Spleen (tissue), 11 donors: ENCODE measurements around the gene PTK6. TPM values are rescaled to one million over a fixed set of nuclear protein-coding genes. Genes with fewer than 3 reads are reported as not detected.

ENCODE experiments used
- DNase-seq: peaks from one replicate; pipeline ENCODE4 v3.0.0-alpha.2; 2020
- H3K27ac ChIP-seq, 8 donors: fragments of 200-600 bp; sonication (generic) in 7 of 8; 1 replicate in 4 of 8; 2 replicates in 4 of 8; pipeline versions ENCODE4 v1.5.0 to v1.8.0; 2016 to 2021; ENCODE audit warnings: inconsistent platforms in 4 of 8, mild to moderate bottlenecking in 4 of 8, moderate library complexity in 1 of 8
- H3K27me3 ChIP-seq, 7 donors: fragments of 200-600 bp; sonication (generic) in 6 of 7; replicated peaks in 1 of 7; 1 replicate in 4 of 7; 2 replicates in 3 of 7; pipeline versions ENCODE4 v1.5.0 to v1.8.0; 2016 to 2021; ENCODE audit warnings: inconsistent platforms in 3 of 7, mild to moderate bottlenecking in 1 of 7
- H3K36me3 ChIP-seq, 6 donors: fragments of 200-600 bp; sonication (generic) in 5 of 6; 1 replicate in 4 of 6; 2 replicates in 2 of 6; pipeline versions ENCODE4 v1.5.0 to v1.8.0; 2016 to 2021; ENCODE audit warnings: inconsistent platforms in 2 of 6
- H3K4me1 ChIP-seq, 6 donors: fragments of 200-600 bp; sonication (generic) in 5 of 6; 1 replicate in 3 of 6; 2 replicates in 3 of 6; pipeline versions ENCODE4 v1.5.0 to v1.8.0; 2016 to 2021; ENCODE audit warnings: inconsistent platforms in 3 of 6
- H3K4me3 ChIP-seq, 8 donors: fragments of 200-600 bp; sonication (generic) in 7 of 8; 1 replicate in 4 of 8; 2 replicates in 4 of 8; pipeline versions ENCODE4 v1.5.0 to v1.8.0; 2016 to 2021; ENCODE audit warnings: inconsistent platforms in 4 of 8, mild to moderate bottlenecking in 4 of 8, moderate library complexity in 2 of 8
- H3K9me3 ChIP-seq, 8 donors: fragments of 200-600 bp; sonication (generic) in 7 of 8; 1 replicate in 4 of 8; 2 replicates in 4 of 8; pipeline versions ENCODE4 v1.5.0 to v1.8.0; 2016 to 2021; ENCODE audit warnings: inconsistent platforms in 4 of 8
- CTCF ChIP-seq, 11 experiments: fragments of 200-600 bp in 7 of 11; fragments of 450-650 bp in 4 of 11; sonication (generic) in 4 of 11; IDR thresholded peaks in 8 of 11; conservative IDR thresholded peaks in 3 of 11; 1 replicate in 7 of 11; 2 replicates in 4 of 11; pipeline versions ENCODE4 v1.4.0 to v1.8.0; 2016 to 2021; ENCODE audit warnings: antibody characterized with exemption in 11 of 11, inconsistent platforms in 4 of 11, mild to moderate bottlenecking in 1 of 11
- POLR2A ChIP-seq, 3 donors: fragments of 450-650 bp; IDR thresholded peaks; one replicate each; pipeline ENCODE4 v1.5.1; 2017; ENCODE audit warnings: antibody characterized with exemption in 3 of 3, mild to moderate bottlenecking in 1 of 3
- POLR2AphosphoS5 ChIP-seq, 3 donors: sonication (generic); formaldehyde crosslinking; IDR thresholded peaks; one replicate each; pipeline ENCODE4 v1.5.1; 2017; ENCODE audit warnings: antibody characterized with exemption in 3 of 3
- WGBS, 5 donors: extraction: QIAGEN DNeasy Blood & Tissue Kit in 3 of 5; methylation state at CpG; one replicate each; pipeline versions ENCODE4 v1.1.5 to v1.1.7; 2013 to 2018; 5-methylcytosine and 5-hydroxymethylcytosine counted together
- intact Hi-C: fragments of 100-400 bp; cut with DNase I; formaldehyde crosslinking; loops from one replicate; pipeline ENCODE4 v1.15.0; 2023; ENCODE audit warnings: low total_unique reads
- polyA plus RNA-seq, 3 donors: library from polyadenylated mRNA; stranded (reverse); fragments of 200-250 nt; gene quantifications; one replicate each; pipeline ENCODE4 v1.2.1, GENCODE V29; 2013
- total RNA-seq, 7 donors: library from RNA; depleted of rRNA in 3 of 7; stranded (reverse); fragments of >200 nt in 3 of 7; fragmentation: NEBNext Ultra II Directional in 4 of 7; extraction: Animal tissue kit (Norgen Biotek cat#: 25700) in 4 of 7; gene quantifications; one replicate each; pipeline versions ENCODE4 v1.1.0 to v1.2.1, GENCODE V29; 2016 to 2021
- donor health status: healthy with polysubstance abuse.
- donor health status: DM: no; HTN: no; CAD: no; lungs with moderate emphysema.
- donor health status: DM: no; HTN: no; CAD: no.
- donor health status: Bipolar disorder and iron deficiency.
- donor health status: healthy.
- donor health status: DM: no; HTN: no; CAD: no.
- donor health status: DM: yes; HTN: yes; CAD: no.

The PTK6 gene
- total and polyA plus RNA-seq, 10 donors: 0.20 to 1.0 (median 0.71) TPM

DNA sequence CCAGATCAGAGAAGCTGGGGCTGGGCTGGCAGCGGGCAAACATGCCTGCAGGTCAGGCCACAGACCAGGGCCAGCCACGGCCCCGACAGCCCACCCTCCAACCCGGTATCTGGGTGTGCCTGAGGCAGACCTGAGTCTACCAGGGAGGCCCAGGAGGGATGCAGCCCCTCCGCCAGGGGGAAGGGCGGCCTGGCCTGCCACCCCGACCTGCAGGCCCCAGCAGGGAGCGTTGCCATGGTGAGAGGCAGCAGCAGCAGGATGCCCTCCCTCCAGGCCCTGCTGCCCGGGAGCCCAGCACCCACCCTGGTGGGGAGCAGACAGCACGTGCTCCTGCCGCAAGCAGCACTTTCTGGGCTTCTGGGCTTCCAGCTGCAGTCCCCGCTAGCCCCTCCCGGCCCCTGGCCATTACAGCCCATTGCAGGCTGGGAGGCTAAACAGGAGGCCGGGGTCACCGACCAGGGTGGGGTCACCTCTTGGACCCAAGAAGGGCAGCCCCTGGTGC lies 34.5 kb downstream of the PTK6 start:
- 61 to 78% (median 71%) methylated on average over 4 to 15 of the region's 15 CpGs for WGBS, 5 donors
- Histone ChIP-seq H3K27ac (no peak overlapping the region), H3K36me3 (no peaks in the 10 kb centered on the region), H3K4me3 (no peak overlapping the region), H3K4me1 (peaks cover 0 to 21% (median 19%) of the 10 kb centered on the region in 6 donors), H3K27me3 (peaks cover 0 to 87% (median 31%) of the 10 kb centered on the region in 7 donors), H3K9me3 (peaks cover 0 to 21% (median 17%) of the 10 kb centered on the region in 8 donors)
- intact Hi-C loops: no loop called here
- no peak for TF ChIP-seq POLR2AphosphoS5 (IDR thresholded peaks at IDR 0.05)
- no peak for TF ChIP-seq POLR2A (IDR thresholded peaks at IDR 0.05)
- TF ChIP-seq CTCF (IDR thresholded peaks at IDR 0.05 in 8 of 11, conservative IDR thresholded peaks at IDR 0.05 in 3 of 11): no peak
- DNase-seq: no peak

DNA sequence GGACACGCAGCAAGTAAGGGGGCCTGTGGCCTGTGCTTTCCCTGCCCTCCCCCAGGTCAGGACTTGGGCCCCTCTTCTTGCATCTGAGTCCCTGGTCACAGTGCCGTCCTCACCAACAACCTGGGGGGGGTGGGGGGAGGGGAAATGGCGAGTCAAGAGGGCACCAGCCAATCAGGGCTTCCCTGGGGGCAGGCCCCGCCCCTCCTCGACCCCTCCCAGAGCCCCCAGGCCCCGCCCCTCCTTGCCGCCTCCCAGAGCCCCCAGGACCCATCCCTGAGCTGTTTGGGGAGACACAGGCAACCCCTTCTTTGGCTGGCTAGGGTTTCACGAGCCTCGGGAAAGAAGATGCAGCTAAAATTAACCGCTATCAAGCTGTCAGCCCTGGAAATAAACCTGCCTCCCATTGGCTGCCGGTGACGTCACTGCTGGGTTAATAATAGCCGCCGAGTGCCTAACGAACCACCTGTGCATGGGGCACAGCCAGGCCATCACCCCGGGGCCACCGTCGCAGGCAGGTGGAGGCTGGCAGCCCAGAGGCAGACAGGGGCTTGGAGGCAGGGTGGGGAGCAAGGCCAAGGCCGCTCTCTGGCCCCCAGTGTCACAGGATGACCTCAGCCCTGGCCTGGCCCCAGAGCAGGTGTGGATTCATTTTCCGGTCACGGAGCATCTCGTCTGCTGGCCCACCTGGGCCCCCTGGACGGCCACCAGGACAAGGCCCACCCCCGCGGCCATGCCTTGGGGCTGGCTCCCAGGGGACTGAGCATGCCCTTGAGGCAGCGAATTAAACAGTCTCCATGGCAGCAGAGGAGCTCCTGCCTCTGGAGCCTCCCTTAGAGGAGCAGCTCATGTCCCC lies 35.1 kb downstream of the PTK6 start:
- Histone ChIP-seq H3K27me3 (peaks cover 0 to 89% (median 37%) of the 10 kb centered on the region in 7 donors), H3K4me3 (no peak overlapping the region), H3K36me3 (no peaks in the 10 kb centered on the region), H3K4me1 (peaks cover 0 to 28% (median 20%) of the 10 kb centered on the region in 6 donors), H3K27ac (no peak overlapping the region), H3K9me3 (peaks cover 0 to 21% (median 17%) of the 10 kb centered on the region in 8 donors)
- WGBS, 5 donors: 33 to 71% (median 40%) methylated on average over 11 to 26 of the region's 26 CpGs
- no peak for DNase-seq
- TF ChIP-seq CTCF (IDR thresholded peaks at IDR 0.05 in 8 of 11, conservative IDR thresholded peaks at IDR 0.05 in 3 of 11): no peak
- no peak for TF ChIP-seq POLR2A (IDR thresholded peaks at IDR 0.05)
- TF ChIP-seq POLR2AphosphoS5 (IDR thresholded peaks at IDR 0.05): no peak
- intact Hi-C loops: no loop called here

GRCh38 chr20:63500902-63501817 lies 36.0 kb downstream of the PTK6 start:
- WGBS, 5 donors: 84 to 86% (median 85%) methylated on average over 23 to 27 of the region's 27 CpGs
- DNase-seq: no peak
- H3K9me3 ChIP-seq: peaks cover 0 to 21% (median 17%) of the 10 kb centered on the region in 8 donors
- H3K4me1 ChIP-seq: peaks cover 5 to 37% (median 26%) of the 10 kb centered on the region in 6 donors
- no peak overlapping the region for H3K27ac ChIP-seq
- TF ChIP-seq CTCF (IDR thresholded peaks at IDR 0.05 in 8 of 11, conservative IDR thresholded peaks at IDR 0.05 in 3 of 11) (no peak), POLR2A (IDR thresholded peaks at IDR 0.05) (no peak), POLR2AphosphoS5 (IDR thresholded peaks at IDR 0.05) (no peak)
- intact Hi-C loops: no loop called here
- H3K36me3 ChIP-seq: no peaks in the 10 kb centered on the region
- H3K27me3 ChIP-seq: peaks cover 0 to 89% (median 44%) of the 10 kb centered on the region in 7 donors
- no peak overlapping the region for H3K4me3 ChIP-seq
